ENCODE data around the gene GDPD5.

Gene GDPD5

GRCh38 chr11:75482931-75483469 lies 42.7 kb downstream of the GDPD5 start:
- no peak overlapping the region for H3K4me3 ChIP-seq (ENCODE audit: low read depth, low read length)

GRCh38 chr11:75481922-75482606 lies 43.7 kb downstream of the GDPD5 start:
- Histone ChIP-seq H3K79me2 (ENCODE audit: control insufficient read depth, insufficient read depth, low read length, unreplicated experiment) (no peaks in the 10 kb centered on the region), H2AFZ (ENCODE audit: low read length, unreplicated experiment) (no peak overlapping the region), H3K4me1 (ENCODE audit: control insufficient read depth, insufficient read depth, low read length, unreplicated experiment) (no peaks in the 10 kb centered on the region), H3K27ac (ENCODE audit: low read depth, low read length) (no peak overlapping the region), H3K4me3 (ENCODE audit: low read depth, low read length) (no peak overlapping the region), H3K36me3 (ENCODE audit: insufficient read depth, low read length) (no peaks in the 10 kb centered on the region), H3K27me3 (ENCODE audit: insufficient read depth, low read length) (no peaks in the 10 kb centered on the region)

More at GRCh38 chr11:75482931-75483469, 42.7 kb downstream of the GDPD5 start:
- Histone ChIP-seq H3K79me2 (ENCODE audit: control insufficient read depth, insufficient read depth, low read length, unreplicated experiment) (no peaks in the 10 kb centered on the region), H2AFZ (ENCODE audit: low read length, unreplicated experiment) (no peak overlapping the region), H3K27ac (ENCODE audit: low read depth, low read length) (no peak overlapping the region), H3K36me3 (ENCODE audit: insufficient read depth, low read length) (no peaks in the 10 kb centered on the region), H3K27me3 (ENCODE audit: insufficient read depth, low read length) (no peaks in the 10 kb centered on the region), H3K4me1 (ENCODE audit: control insufficient read depth, insufficient read depth, low read length, unreplicated experiment) (no peaks in the 10 kb centered on the region)

- Histone ChIP-seq H3K79me2 (ENCODE audit: control insufficient read depth, insufficient read depth, low read length, unreplicated experiment) (no peaks in the 10 kb centered on the region), H3K27ac (ENCODE audit: low read depth, low read length) (no peak overlapping the region)
Observed at GRCh38 chr11:75481223-75481921, 44.4 kb downstream of the GDPD5 start.

GRCh38 chr11:75480185-75481175 lies 45.3 kb downstream of the GDPD5 start:
- peaks cover 12% of the 10 kb centered on the region for H3K4me1 ChIP-seq (ENCODE audit: control insufficient read depth, insufficient read depth, low read length, unreplicated experiment)
- no peak overlapping the region for H3K4me3 ChIP-seq (ENCODE audit: low read depth, low read length)
- no peaks in the 10 kb centered on the region for H3K27me3 ChIP-seq (ENCODE audit: insufficient read depth, low read length)
- H2AFZ ChIP-seq (ENCODE audit: low read length, unreplicated experiment) = no peak overlapping the region
- no peaks in the 10 kb centered on the region for H3K36me3 ChIP-seq (ENCODE audit: insufficient read depth, low read length)
- H3K79me2 ChIP-seq (ENCODE audit: control insufficient read depth, insufficient read depth, low read length, unreplicated experiment) = no peaks in the 10 kb centered on the region
- H3K27ac ChIP-seq (ENCODE audit: low read depth, low read length) = no peak overlapping the region

More at GRCh38 chr11:75481223-75481921, 44.4 kb downstream of the GDPD5 start:
- H3K27me3 ChIP-seq (ENCODE audit: insufficient read depth, low read length) = no peaks in the 10 kb centered on the region
- H3K36me3 ChIP-seq (ENCODE audit: insufficient read depth, low read length) = no peaks in the 10 kb centered on the region
- no peak overlapping the region for H2AFZ ChIP-seq (ENCODE audit: low read length, unreplicated experiment)
- no peak overlapping the region for H3K4me3 ChIP-seq (ENCODE audit: low read depth, low read length)
- H3K4me1 ChIP-seq (ENCODE audit: control insufficient read depth, insufficient read depth, low read length, unreplicated experiment) = peaks cover 3% of the 10 kb centered on the region

GRCh38 chr11:75479597-75480145 lies 46.1 kb downstream of the GDPD5 start:
- H3K27ac ChIP-seq (ENCODE audit: low read depth, low read length) = no peak overlapping the region
- H3K79me2 ChIP-seq (ENCODE audit: control insufficient read depth, insufficient read depth, low read length, unreplicated experiment) = no peaks in the 10 kb centered on the region
- H3K4me1 ChIP-seq (ENCODE audit: control insufficient read depth, insufficient read depth, low read length, unreplicated experiment) = peaks cover 20% of the 10 kb centered on the region
- no peaks in the 10 kb centered on the region for H3K36me3 ChIP-seq (ENCODE audit: insufficient read depth, low read length)
- no peak overlapping the region for H3K4me3 ChIP-seq (ENCODE audit: low read depth, low read length)
- no peaks in the 10 kb centered on the region for H3K27me3 ChIP-seq (ENCODE audit: insufficient read depth, low read length)
- H2AFZ ChIP-seq (ENCODE audit: low read length, unreplicated experiment) = no peak overlapping the region

- no peaks in the 10 kb centered on the region for H3K36me3 ChIP-seq (ENCODE audit: insufficient read depth, low read length)
- H3K27me3 ChIP-seq (ENCODE audit: insufficient read depth, low read length) = no peaks in the 10 kb centered on the region
- H3K4me3 ChIP-seq (ENCODE audit: low read depth, low read length) = no peak overlapping the region
- no peak overlapping the region for H2AFZ ChIP-seq (ENCODE audit: low read length, unreplicated experiment)
- H3K27ac ChIP-seq (ENCODE audit: low read depth, low read length) = no peak overlapping the region
- no peaks in the 10 kb centered on the region for H3K79me2 ChIP-seq (ENCODE audit: control insufficient read depth, insufficient read depth, low read length, unreplicated experiment)
- peaks cover 20% of the 10 kb centered on the region for H3K4me1 ChIP-seq (ENCODE audit: control insufficient read depth, insufficient read depth, low read length, unreplicated experiment)
Observed at GRCh38 chr11:75478783-75479596, 46.8 kb downstream of the GDPD5 start.

GRCh38 chr11:75477614-75477935 lies 48.2 kb downstream of the GDPD5 start:
- peaks cover 20% of the 10 kb centered on the region for H3K4me1 ChIP-seq (ENCODE audit: control insufficient read depth, insufficient read depth, low read length, unreplicated experiment)
- H3K36me3 ChIP-seq (ENCODE audit: insufficient read depth, low read length) = no peaks in the 10 kb centered on the region
- no peaks in the 10 kb centered on the region for H3K79me2 ChIP-seq (ENCODE audit: control insufficient read depth, insufficient read depth, low read length, unreplicated experiment)
- H2AFZ ChIP-seq (ENCODE audit: low read length, unreplicated experiment) = no peak overlapping the region
- H3K4me3 ChIP-seq (ENCODE audit: low read depth, low read length) = no peak overlapping the region
- H3K27me3 ChIP-seq (ENCODE audit: insufficient read depth, low read length) = no peaks in the 10 kb centered on the region
- H3K27ac ChIP-seq (ENCODE audit: low read depth, low read length) = no peak overlapping the region

- H3K36me3 ChIP-seq (ENCODE audit: insufficient read depth, low read length) = no peaks in the 10 kb centered on the region
- no peak overlapping the region for H2AFZ ChIP-seq (ENCODE audit: low read length, unreplicated experiment)
- H3K27ac ChIP-seq (ENCODE audit: low read depth, low read length) = no peak overlapping the region
- H3K4me1 ChIP-seq (ENCODE audit: control insufficient read depth, insufficient read depth, low read length, unreplicated experiment) = peaks cover 20% of the 10 kb centered on the region
- no peaks in the 10 kb centered on the region for H3K27me3 ChIP-seq (ENCODE audit: insufficient read depth, low read length)
- no peaks in the 10 kb centered on the region for H3K79me2 ChIP-seq (ENCODE audit: control insufficient read depth, insufficient read depth, low read length, unreplicated experiment)
- no peak overlapping the region for H3K4me3 ChIP-seq (ENCODE audit: low read depth, low read length)
Observed at GRCh38 chr11:75476739-75477613, 48.8 kb downstream of the GDPD5 start.

All from ACC112 (cell line).